NCI-H446 (cell line): ENCODE results near the gene RNF112.
"Not testable (repeated sequence)": the region's sequence is repeated elsewhere in the genome, so short reads cannot be mapped to it uniquely, and the experiment has no call there.

Experiments
- DNase-seq, 2 experiments: peaks; one replicate each; lab custom pipeline; 2025; lab: John Stamatoyannopoulos, UW

Gene RNF112

DNA sequence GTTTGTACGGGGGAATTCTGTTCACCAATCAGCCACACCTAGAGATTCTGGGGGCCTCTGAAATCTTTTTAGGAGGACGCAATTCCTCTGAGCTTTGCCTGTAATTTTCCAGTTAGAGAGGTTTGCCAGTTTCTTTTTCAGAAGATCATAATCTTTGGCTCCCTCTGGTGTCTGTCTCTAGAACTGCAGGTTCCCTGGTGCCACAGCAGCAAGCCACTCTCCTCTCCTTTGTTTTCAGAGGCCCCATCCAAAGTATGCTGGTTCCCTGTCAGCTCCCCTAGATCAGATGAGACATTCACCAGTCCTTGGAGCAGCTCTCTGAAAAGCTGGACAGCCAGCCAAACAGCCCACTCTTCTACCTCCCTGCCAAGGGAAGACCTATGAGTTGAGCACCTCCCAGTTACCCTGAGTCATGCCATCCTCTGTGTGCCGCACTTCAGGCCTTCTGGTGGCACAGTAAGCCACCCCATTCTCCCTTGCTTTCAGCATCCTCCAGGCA, 36.1 kb downstream of the RNF112 start:
- DNase-seq, result peak; percentile 77 to 87

DNA sequence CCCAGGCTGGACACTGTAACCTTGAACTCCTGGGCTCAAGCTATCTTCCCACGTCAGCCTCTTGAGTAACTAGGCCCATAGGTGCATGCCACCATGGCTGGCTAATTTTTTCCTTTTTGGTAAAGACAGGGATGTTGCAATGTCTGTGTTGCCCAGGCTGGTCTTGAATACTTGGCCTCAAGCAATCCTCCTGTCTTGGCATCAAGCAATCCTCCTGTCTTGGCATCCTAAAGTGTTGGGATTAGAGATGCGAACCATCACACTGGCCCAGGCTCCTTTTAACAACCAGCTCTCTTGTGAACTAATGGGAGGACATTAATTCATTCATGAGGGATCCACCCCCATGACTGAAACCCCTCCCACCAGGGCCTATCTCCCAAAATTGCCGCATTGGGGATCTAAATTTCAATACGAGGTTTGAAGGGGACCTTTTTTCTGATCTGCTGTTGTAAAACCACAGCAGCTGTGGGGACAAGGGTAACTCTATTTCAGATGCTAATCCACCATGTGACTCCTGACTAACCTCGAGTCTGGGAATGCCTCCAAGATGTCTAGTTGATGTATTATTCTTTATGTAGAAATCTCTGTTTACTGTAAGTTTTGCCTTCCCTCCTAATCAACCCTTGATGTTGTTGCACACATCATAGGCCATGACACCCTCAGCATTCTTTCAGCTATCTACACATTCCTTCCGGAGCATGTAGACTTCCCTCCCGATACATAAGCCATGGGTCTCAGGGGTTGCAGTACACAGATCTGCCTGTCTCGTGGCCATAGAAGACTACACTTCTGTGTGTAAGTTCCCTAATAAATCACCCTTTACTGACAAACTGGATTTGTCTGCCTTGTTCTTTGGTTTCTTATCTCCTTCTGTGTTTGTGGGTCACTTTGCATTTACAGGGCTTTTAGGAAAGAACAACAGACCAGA, 37.6 kb downstream of the RNF112 start:
- DNase-seq, result peak; percentile 36 to 76

DNA sequence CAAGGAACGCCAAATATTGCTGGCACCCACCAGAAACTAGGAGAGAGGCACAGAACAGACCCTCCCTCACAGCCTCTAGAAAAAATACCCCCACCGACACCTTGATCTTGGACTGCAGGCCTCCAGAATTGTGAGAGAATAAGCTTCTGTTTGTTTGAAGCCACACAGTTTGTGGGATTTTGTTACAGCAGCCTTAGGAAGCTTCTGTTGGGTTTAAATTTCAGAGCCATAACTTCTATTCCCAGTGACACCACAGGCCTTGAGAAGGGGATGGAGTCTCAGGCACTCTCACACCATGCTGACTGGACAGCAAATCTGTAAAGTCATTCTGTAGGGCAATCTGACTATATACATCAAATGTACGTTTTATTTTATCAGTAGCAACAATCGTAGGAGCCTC, 38.6 kb downstream of the RNF112 start:
- DNase-seq, result no peak

DNA sequence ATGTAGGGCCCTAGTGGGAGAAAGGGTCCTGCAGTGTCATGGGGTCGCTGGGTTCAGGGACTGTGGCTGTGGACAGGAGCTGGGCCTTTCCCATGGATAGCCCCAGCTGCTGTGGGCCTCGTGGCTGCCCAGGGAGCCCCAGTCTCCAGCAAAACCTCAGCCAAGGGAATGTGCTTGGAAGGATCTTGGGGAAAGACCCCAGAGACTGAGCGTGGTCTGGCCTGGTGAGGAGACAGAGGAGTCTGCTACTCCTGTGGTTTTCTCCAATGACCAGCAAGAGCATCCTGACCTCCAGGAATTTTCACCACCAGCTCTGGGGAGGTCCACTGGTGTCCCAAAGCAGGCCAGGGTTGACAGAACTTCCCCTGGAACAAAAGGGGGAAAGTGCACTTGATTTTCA, 42.3 kb downstream of the RNF112 start:
- DNase-seq, result no peak

DNA sequence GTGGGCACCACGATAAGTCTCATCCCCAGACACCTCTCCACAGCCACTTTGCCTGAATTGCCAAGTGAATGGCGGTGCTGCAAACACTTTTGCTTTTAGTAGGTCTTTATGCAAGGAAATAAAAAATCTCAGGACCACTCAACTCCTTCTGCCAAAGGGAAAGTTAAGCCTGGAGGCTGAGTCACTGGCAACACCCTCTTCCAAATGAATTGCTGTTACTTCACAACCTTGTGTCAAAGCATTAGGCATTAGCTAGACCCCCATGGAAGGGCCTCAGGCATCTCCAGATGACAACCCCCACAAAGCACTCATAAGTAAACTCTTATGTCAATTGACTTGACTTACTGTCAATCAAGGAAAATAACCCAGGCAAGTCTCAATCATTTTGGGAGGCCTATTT, 43.0 kb downstream of the RNF112 start:
- DNase-seq, result no peak

DNA sequence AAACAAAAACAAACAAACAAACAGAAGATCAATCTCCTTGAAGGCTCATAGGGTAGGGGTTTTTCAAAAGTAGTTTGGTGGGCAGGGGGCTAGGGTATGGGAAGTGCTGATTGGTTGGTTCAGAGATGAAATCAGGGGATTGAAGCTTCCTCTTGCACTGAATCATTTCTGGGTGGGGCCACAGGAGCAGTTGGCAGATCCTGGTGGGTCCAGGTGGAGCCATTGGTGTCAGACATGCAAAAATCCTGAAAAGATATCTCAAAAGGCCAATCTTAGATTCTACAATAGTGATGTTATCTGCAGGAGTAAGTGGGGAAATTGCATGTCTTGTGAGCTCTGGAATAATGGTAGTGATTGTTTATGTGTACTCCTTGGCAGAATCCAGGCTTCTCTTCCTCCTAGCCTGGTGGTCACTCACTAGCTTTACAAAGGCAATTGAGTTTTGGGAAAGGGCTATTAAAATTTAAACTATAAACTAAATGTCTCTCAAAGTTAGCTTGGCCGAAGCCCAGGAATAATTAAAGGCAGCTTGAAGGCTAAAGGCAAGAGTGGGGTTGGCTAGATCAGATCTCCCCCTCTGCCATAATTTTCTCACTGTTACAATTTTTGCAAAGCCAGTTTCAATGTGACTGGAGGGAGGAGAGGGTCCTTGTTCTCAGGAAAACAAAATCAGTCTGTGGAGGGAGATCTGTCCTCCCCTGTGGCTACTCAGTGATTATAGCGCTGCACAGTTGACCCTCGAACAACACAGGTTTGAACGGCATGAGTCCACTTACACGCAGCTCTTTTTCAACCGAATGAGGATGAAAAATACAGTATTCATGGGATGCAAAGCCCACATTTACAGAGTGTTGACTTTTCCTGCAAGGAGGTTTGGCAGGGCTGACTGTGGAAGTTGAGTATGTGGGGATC, 45.2 kb downstream of the RNF112 start:
- no peak for DNase-seq

DNA sequence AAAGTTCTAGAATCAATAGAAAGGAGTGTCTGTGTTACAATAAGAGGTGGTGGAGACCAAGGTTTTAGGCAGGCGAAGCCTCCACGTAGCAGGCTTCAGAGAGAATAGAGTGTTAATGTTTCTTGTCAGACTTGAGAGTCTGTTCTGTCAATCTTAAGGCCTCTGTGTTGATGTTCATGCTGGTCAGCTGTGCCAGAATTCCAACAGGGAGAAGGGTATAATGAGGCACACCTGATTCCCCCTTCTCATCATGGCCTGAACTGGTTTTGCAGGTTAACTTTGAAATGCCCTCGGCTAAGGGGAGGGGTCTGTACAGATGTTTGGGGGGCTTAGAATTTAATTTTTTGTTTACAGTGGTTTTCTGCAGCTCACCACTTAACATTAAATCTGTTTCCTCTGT, 46.0 kb downstream of the RNF112 start:
- no peak for DNase-seq

DNA sequence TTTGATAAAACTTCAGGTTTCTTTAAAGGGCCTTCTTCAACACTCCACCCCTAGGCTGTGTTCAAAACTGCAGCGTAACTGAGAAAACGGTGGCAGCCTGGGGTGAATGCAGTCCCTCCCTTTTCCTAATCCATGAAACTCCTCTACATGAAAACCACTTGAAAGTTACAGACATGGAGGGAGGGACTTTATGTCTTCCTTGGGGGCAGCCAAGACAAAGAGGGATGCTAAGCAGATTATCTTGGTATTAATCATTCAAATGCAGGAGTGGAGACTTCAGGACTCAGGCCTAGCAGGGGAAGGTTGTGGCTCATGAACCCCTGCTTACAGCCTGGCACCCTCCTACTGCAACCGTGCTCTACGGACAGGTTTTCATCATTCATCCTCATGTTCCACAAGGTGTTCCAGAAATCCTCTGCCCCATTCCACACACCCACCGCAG, 46.8 kb downstream of the RNF112 start:
- DNase-seq, result no peak

DNA sequence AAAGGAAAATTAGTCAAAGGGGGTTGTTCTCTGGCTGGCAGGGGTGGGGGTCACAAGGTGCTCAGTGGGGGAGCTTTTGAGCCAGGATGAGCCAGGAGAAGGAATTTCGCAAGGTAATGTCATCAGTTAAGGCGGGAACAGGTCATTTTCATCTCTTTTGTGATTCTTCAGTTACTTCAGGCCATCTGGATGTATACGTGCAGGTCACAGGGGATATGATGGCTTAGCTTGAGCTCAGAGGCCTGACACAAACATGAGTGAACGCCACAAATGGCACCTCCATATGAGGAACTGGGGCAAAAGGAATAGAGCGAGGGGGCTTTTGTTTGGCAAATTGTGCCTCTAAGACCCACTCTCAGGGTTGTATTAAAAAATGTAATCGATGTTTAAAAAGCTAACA, 47.4 kb downstream of the RNF112 start:
- not testable (repeated sequence) for DNase-seq

DNA sequence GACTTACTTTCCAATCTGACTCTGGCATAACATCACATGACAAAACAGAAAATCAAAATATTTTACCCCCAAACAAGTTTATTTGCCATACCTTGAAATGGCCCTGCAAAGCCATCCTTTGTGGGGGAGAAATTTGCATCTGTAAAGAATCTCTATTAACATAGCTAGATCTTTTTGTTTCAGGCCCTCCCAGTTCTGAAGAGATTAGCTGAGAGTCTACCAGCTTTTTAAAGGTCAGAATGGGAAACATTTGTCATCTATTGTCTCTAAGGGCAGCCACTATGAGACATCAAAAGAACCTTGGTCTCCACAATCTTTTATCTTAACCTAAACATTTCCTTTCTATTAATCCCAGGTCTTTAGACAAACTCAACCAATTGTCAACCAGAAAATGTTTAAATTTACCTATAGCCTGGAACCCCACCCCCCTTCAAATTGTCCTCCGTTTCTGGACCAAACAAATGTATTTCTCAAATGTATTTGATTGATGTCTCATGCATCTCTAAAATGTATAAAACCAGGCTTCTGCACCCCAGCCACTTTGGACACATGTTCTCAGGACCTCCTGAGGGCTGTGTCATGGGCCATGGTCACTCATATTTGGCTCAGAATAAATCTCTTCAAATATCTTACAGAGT, 48.1 kb downstream of the RNF112 start:
- not testable (repeated sequence) for DNase-seq

DNA sequence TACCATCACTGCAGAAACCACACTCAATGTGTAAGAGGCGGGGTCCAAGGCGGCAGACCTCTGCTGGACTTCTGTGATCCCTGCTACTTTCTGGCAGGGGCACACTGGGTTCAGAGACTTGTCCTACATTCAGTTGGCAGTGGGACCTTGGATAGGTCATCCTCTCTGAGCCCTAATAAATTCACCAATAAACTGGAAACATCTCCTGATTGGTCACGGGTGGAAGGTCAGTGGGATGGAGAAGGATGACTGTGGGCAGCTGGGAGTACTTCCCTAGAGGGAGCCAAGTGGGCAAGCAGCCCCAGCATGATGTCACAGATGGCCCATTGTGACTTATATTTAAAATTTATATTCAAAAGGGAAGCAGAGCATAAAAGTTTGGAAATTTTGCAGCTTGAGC, 49.7 kb downstream of the RNF112 start:
- no peak for DNase-seq

DNA sequence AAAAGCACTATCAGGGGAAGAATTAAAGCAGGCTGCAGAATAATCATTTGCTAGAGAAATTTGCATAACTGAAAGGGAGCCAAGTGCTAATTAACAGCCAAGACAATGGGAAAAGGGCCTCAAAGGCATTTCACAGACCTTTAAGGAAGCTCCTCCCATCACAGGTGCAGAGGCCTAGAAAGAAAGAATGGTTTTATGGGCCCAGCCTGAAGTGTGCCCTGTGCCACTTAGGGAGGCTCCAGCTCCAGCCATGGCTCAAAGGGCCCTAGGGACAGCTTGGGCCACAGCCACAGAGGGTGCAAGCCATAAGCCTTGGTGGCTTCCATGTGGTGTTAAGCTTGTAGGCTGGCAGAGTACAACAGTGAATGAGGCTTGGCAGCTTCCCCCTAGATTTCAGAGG, 50.1 kb downstream of the RNF112 start:
- DNase-seq, result peak in 1 of 2 experiments; percentile 36

DNA sequence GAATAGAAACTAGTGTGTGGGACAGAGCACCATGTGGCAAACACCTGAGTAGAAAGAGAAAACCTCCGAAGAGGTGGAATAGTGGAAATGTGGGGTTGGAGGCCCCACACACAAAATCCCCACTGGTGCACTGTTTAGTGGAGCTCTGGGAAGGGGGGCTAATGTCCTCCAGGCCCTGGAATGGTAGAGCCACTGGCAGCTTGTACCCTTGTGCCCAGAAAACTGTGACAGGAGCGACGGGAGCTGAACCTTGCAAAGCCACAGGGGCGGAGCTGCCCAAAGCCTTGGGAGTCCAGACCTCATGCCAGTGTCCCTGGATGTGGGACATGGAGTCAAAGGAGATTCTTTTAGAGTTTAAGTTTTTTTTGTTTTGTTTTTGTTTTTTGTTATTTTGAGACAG, 50.6 kb downstream of the RNF112 start:
- no peak for DNase-seq

DNA sequence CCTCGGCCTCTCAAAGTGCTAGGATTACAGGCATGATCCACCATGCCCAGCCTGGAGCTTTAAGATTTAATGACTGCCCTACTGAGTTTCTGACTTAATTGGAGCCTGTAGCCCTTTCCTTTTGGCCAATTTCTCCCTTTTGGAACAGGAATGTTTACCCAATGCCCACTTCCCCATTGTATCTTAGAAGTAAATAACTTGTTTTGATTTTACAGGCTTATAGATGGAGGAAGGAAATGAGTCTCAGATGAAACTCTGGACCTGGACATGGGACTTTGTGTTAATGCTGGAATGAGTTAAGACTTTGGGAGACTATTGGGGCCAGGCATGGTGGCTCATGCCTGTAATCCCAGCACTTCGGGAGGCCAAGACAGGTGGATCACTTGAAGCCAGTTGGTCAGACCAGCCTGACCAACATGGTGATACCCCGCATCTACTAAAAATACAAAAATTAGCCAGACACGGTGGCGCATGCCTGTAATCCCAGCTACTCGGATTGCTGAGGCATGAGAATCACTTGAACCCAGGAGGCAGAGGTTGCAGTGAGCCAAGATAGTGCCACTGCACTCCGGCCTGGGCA, 51.5 kb downstream of the RNF112 start:
- not testable (repeated sequence) for DNase-seq

DNA sequence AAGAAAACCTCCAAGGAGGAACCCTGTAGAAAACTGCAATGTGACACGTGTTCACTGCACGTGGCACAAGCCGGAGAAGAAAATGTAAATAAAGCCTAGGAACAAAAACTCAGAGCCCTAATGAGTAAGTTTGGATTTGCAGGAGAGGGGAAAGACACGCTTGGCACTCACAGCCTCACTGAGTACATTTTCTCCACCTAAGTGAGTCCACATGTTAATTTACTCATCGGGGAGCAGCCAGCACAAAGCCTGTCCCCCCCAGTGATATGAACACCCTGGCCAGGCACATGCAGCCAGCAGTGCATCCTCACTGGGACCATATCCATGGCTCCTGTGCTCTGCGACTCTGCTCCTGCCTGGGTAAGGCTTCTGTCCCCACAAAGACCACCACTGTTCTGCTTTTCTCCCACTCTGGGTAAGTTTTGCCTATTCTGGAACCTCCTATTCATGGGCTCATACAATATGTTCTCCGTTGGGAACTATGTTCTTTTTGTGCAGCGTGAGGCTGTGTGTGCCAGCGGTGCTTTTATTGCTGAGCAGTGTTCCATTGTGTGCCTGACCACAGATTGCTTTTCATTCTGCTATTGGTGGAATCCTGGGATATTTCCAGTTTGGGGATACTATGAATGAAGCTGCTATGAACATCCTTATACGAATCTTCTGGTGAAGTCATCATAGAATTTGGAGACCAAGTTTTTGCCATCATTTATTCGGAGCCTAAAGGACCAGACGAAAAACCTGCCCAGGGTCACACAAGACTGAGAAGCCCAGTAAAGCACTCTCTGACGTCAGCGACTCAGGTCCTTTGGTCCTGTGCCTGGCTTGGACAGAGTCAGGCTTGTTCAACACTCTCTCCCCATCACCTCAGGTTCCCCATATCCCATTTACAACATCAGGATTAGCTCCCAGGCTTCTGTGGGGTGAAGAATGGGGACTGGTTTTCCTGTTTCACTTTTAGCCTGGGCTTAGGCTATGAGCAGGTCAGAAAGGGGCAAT, 53.3 kb downstream of the RNF112 start:
- no peak for DNase-seq
